Measurements from ENCODE around the gene PLTP. TPM values are rescaled to one million over a fixed set of nuclear protein-coding genes. Genes with fewer than 3 reads are reported as not detected.

The PLTP gene
- polyA plus RNA-seq, 1 donor from 2014 or later, result 7.0 TPM

DNA sequence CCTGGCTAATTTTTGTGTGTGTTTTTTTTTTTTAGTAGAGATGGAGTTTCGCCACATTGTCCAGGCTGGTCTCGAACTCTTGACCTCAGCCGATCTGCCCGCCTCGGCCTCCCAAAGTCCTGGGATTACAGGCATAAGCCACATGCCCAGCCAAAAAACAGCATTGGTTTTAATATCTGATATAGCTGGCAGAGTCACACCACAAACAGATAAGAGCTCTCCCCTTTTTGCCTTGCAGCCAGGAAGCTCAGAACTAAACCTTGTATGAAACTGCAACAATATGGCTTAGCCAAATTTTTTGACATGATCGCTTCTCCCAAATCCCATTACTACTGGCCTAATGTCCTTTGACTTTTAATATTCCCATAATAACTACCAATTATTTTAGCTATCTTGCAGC, 59.6 kb downstream of the PLTP start:
- no peaks in the 10 kb centered on the region for H3K36me3 ChIP-seq (ENCODE audit: insufficient read depth, low read length)
- H3K27ac ChIP-seq (ENCODE audit: low read length), result no peak overlapping the region
- H4K20me1 ChIP-seq (ENCODE audit: insufficient read depth), result no peaks in the 10 kb centered on the region
- no peak overlapping the region for H2AFZ ChIP-seq (ENCODE audit: low read depth, low read length)
- H3K9me3 ChIP-seq (ENCODE audit: low read length), result no peaks in the 10 kb centered on the region
- H3K4me3 ChIP-seq (ENCODE audit: low read length), result no peak overlapping the region
- no peak overlapping the region for H3K9ac ChIP-seq (ENCODE audit: low read length)
- TF ChIP-seq SMC3 (conservative IDR thresholded peaks at IDR 0.05; ENCODE audit: poor library complexity) (no peak), TAF1 (IDR thresholded peaks at IDR 0.05; ENCODE audit: low read depth) (no peak), RAD21 (conservative IDR thresholded peaks at IDR 0.05) (no peak), POLR2AphosphoS5 (IDR thresholded peaks at IDR 0.05) (no peak), MXI1 (conservative IDR thresholded peaks at IDR 0.05; ENCODE audit: poor library complexity, severe bottlenecking) (no peak), EZH2 (IDR thresholded peaks at IDR 0.05; ENCODE audit: borderline replicate concordance, insufficient read depth, low read length, poor library complexity, severe bottlenecking) (no peak), EP300 (conservative IDR thresholded peaks at IDR 0.05; ENCODE audit: poor library complexity, severe bottlenecking) (no peak)
- TF ChIP-seq, protein P1, sequence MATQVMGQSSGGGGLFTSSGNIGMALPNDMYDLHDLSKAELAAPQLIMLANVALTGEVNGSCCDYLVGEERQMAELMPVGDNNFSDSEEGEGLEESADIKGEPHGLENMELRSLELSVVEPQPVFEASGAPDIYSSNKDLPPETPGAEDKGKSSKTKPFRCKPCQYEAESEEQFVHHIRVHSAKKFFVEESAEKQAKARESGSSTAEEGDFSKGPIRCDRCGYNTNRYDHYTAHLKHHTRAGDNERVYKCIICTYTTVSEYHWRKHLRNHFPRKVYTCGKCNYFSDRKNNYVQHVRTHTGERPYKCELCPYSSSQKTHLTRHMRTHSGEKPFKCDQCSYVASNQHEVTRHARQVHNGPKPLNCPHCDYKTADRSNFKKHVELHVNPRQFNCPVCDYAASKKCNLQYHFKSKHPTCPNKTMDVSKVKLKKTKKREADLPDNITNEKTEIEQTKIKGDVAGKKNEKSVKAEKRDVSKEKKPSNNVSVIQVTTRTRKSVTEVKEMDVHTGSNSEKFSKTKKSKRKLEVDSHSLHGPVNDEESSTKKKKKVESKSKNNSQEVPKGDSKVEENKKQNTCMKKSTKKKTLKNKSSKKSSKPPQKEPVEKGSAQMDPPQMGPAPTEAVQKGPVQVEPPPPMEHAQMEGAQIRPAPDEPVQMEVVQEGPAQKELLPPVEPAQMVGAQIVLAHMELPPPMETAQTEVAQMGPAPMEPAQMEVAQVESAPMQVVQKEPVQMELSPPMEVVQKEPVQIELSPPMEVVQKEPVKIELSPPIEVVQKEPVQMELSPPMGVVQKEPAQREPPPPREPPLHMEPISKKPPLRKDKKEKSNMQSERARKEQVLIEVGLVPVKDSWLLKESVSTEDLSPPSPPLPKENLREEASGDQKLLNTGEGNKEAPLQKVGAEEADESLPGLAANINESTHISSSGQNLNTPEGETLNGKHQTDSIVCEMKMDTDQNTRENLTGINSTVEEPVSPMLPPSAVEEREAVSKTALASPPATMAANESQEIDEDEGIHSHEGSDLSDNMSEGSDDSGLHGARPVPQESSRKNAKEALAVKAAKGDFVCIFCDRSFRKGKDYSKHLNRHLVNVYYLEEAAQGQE (IDR thresholded peaks at IDR 0.05; ENCODE audit: borderline replicate concordance), result no peak
- TF ChIP-seq, protein P2, sequence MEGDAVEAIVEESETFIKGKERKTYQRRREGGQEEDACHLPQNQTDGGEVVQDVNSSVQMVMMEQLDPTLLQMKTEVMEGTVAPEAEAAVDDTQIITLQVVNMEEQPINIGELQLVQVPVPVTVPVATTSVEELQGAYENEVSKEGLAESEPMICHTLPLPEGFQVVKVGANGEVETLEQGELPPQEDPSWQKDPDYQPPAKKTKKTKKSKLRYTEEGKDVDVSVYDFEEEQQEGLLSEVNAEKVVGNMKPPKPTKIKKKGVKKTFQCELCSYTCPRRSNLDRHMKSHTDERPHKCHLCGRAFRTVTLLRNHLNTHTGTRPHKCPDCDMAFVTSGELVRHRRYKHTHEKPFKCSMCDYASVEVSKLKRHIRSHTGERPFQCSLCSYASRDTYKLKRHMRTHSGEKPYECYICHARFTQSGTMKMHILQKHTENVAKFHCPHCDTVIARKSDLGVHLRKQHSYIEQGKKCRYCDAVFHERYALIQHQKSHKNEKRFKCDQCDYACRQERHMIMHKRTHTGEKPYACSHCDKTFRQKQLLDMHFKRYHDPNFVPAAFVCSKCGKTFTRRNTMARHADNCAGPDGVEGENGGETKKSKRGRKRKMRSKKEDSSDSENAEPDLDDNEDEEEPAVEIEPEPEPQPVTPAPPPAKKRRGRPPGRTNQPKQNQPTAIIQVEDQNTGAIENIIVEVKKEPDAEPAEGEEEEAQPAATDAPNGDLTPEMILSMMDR (IDR thresholded peaks at IDR 0.05; ENCODE audit: poor library complexity, severe bottlenecking), result no peak
- no peaks in the 10 kb centered on the region for H3K9me2 ChIP-seq (ENCODE audit: insufficient read depth, low read length)
- no peak overlapping the region for H3K4me2 ChIP-seq (ENCODE audit: low read length)
- peaks cover 13% of the 10 kb centered on the region for H3K79me2 ChIP-seq (replicated peaks; ENCODE audit: insufficient read depth, low read length)
- H3F3A ChIP-seq (ENCODE audit: insufficient read depth, low read length, poor library complexity, severe bottlenecking), result no peaks in the 10 kb centered on the region
- no peaks in the 10 kb centered on the region for H3K27me3 ChIP-seq (ENCODE audit: insufficient read depth, low read depth, low read length)

DNA sequence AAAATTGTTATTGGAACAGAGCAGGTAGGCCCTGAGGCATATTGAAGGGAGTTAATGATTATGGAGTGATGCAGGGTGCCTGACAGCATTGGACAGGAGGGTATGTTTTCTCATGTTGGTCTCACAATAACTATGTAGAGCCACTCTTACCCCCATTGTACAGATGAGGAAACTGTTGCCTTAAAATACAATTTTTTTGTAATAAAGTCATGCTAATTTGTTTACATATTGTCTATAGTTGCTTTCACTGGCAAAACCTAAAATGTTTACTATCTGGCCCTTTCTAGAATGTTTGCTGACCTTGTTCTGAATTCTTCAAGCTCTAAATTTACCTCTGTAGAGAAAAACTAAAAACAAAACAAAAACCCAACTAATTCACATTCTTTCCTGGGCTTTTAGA, 60.5 kb downstream of the PLTP start:
- Histone ChIP-seq H3K9me3 (ENCODE audit: low read length) (no peaks in the 10 kb centered on the region), H3K9ac (ENCODE audit: low read length) (no peak overlapping the region), H3K79me2 (replicated peaks; ENCODE audit: insufficient read depth, low read length) (peaks cover 9% of the 10 kb centered on the region), H2AFZ (ENCODE audit: low read depth, low read length) (no peak overlapping the region), H3K9me2 (ENCODE audit: insufficient read depth, low read length) (no peaks in the 10 kb centered on the region), H3K27me3 (ENCODE audit: insufficient read depth, low read depth, low read length) (no peaks in the 10 kb centered on the region), H3K27ac (ENCODE audit: low read length) (no peak overlapping the region), H3K36me3 (ENCODE audit: insufficient read depth, low read length) (no peaks in the 10 kb centered on the region), H3K4me3 (ENCODE audit: low read length) (no peak overlapping the region), H3K4me2 (ENCODE audit: low read length) (no peak overlapping the region), H3F3A (ENCODE audit: insufficient read depth, low read length, poor library complexity, severe bottlenecking) (no peaks in the 10 kb centered on the region), H4K20me1 (ENCODE audit: insufficient read depth) (no peaks in the 10 kb centered on the region)
- TF ChIP-seq, protein P1 (IDR thresholded peaks at IDR 0.05; ENCODE audit: borderline replicate concordance), result no peak
- TF ChIP-seq EP300 (conservative IDR thresholded peaks at IDR 0.05; ENCODE audit: poor library complexity, severe bottlenecking) (no peak), MXI1 (conservative IDR thresholded peaks at IDR 0.05; ENCODE audit: poor library complexity, severe bottlenecking) (no peak), POLR2AphosphoS5 (IDR thresholded peaks at IDR 0.05) (no peak), RAD21 (conservative IDR thresholded peaks at IDR 0.05) (no peak), EZH2 (IDR thresholded peaks at IDR 0.05; ENCODE audit: borderline replicate concordance, insufficient read depth, low read length, poor library complexity, severe bottlenecking) (no peak), TAF1 (IDR thresholded peaks at IDR 0.05; ENCODE audit: low read depth) (no peak), SMC3 (conservative IDR thresholded peaks at IDR 0.05; ENCODE audit: poor library complexity) (no peak)
- TF ChIP-seq, protein P2 (IDR thresholded peaks at IDR 0.05; ENCODE audit: poor library complexity, severe bottlenecking), result no peak

Measured in neural cell (in vitro differentiated cells).